ENCODE results near the gene FUT6.
"Not testable (repeated sequence)": the region's sequence is repeated elsewhere in the genome, so short reads cannot be mapped to it uniquely, and the experiment has no call there.

FUT6 gene

GRCh38 chr19:5782322-5782721, 57.2 kb downstream of the FUT6 start:
- TF ChIP-seq CTCF (IDR thresholded peaks at IDR 0.05; ENCODE audit: extremely low read depth, insufficient read depth, missing control alignments): no peak
- DNase-seq (ENCODE audit: low spot score): no peak
- in situ Hi-C loops (cut with MboI; ENCODE audit: low pct_unique_long_range_greater_than_20kb, low sequenced_read_pairs, unreplicated experiment): no loop called here

GRCh38 chr19:5780916-5781315, 58.6 kb downstream of the FUT6 start:
- DNase-seq (ENCODE audit: low spot score); in situ Hi-C loops (cut with MboI; ENCODE audit: low pct_unique_long_range_greater_than_20kb, low sequenced_read_pairs, unreplicated experiment): not testable (repeated sequence)
